ENCODE measurements around the gene TRIM26.

GRCh38 chr6:30163918-30164654, 49.1 kb downstream of the TRIM26 start:
- no peak for TF ChIP-seq CTCF (IDR thresholded peaks at IDR 0.05)
- no peak for TF ChIP-seq POLR2A (IDR thresholded peaks at IDR 0.05)
